ENCODE measurements around the gene NPHP4.

GRCh38 chr1:5926686-5927435, 65.4 kb downstream of the NPHP4 start:
- TF ChIP-seq POLR2A (IDR thresholded peaks at IDR 0.05) = no peak
- TF ChIP-seq, protein P1, sequence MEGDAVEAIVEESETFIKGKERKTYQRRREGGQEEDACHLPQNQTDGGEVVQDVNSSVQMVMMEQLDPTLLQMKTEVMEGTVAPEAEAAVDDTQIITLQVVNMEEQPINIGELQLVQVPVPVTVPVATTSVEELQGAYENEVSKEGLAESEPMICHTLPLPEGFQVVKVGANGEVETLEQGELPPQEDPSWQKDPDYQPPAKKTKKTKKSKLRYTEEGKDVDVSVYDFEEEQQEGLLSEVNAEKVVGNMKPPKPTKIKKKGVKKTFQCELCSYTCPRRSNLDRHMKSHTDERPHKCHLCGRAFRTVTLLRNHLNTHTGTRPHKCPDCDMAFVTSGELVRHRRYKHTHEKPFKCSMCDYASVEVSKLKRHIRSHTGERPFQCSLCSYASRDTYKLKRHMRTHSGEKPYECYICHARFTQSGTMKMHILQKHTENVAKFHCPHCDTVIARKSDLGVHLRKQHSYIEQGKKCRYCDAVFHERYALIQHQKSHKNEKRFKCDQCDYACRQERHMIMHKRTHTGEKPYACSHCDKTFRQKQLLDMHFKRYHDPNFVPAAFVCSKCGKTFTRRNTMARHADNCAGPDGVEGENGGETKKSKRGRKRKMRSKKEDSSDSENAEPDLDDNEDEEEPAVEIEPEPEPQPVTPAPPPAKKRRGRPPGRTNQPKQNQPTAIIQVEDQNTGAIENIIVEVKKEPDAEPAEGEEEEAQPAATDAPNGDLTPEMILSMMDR (IDR thresholded peaks at IDR 0.05) = no peak
